RWPE1 (cell line): Measurements from ENCODE around the gene MICAL3.
"Not testable (repeated sequence)": the region's sequence is repeated elsewhere in the genome, so short reads cannot be mapped to it uniquely, and the experiment has no call there.

Source experiments
- CTCF ChIA-PET: fragments of 350-600 bp; sonication (Branson Sonifier 250); formaldehyde crosslinking; extraction: SDS; loops from one replicate; lab custom pipeline; 2021; lab: Yijun Ruan, JAX
- POLR2A ChIA-PET: fragments of 400-600 bp; formaldehyde crosslinking; extraction: SDS; loops from one replicate; lab custom pipeline; 2020; ENCODE audit warnings: antibody characterized with exemption; ENCODE audit not compliant: low non-redundant PET; lab: Yijun Ruan, JAX
- DNase-seq: peaks from one replicate; pipeline ENCODE4 v3.0.0; 2012; ENCODE audit warnings: low spot score
- H3K27ac ChIP-seq: fragments of 450-650 bp; 2 replicates; pipeline ENCODE4 v1.5.1; 2017
- TF ChIP-seq, protein P1 (sequence below): fragments of 450-650 bp; conservative IDR thresholded peaks from 2 replicates; pipeline ENCODE4 v1.5.1; 2017; ENCODE audit warnings: low read depth, mild to moderate bottlenecking

MICAL3 gene

DNA sequence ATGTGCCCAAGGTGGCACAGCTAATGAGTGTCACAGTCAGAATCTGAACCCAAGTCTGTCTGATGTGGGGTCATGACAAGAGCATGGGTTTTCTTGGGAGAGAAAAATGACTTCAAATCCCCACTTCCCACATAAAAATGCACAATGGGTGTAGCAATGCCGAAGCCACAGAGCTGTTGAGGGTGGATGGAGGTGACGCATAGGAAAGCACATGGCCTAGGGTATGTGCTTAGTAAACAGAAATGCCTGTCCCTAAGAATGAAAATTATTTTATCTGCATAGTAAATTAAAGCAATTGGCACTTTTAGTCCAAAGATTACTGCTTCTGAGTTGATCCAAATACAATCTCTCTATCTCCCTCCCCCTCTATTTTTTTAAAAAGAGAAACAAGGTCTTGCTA is 10.9 kb downstream of the MICAL3 start:
- no peak for DNase-seq
- H3K27ac ChIP-seq = no peak overlapping the region
- CTCF ChIA-PET = no interaction called here
- POLR2A ChIA-PET = no interaction called here
- TF ChIP-seq, protein P1, sequence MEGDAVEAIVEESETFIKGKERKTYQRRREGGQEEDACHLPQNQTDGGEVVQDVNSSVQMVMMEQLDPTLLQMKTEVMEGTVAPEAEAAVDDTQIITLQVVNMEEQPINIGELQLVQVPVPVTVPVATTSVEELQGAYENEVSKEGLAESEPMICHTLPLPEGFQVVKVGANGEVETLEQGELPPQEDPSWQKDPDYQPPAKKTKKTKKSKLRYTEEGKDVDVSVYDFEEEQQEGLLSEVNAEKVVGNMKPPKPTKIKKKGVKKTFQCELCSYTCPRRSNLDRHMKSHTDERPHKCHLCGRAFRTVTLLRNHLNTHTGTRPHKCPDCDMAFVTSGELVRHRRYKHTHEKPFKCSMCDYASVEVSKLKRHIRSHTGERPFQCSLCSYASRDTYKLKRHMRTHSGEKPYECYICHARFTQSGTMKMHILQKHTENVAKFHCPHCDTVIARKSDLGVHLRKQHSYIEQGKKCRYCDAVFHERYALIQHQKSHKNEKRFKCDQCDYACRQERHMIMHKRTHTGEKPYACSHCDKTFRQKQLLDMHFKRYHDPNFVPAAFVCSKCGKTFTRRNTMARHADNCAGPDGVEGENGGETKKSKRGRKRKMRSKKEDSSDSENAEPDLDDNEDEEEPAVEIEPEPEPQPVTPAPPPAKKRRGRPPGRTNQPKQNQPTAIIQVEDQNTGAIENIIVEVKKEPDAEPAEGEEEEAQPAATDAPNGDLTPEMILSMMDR = no peak

DNA sequence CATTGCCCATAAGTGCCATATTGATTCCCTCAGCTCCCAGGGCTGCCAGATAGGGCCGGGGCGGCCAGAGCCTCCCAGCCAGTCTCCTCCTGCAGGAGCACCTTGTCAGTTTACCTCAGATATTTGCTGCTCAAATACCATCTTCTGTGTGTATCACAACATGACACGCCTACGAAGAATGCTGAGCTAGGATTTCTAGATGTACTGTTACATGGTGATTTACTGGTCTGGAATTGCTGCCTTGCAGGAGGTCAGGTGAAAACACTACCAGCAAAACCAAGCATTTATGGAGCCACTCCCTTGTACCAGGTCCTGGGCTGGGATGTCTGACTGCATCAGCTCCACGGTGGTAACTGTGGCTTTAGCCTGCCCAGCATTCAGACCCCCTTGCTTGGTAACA is 11.8 kb downstream of the MICAL3 start:
- TF ChIP-seq, protein P1 = no peak
- DNase-seq = peak; percentile 28

DNA sequence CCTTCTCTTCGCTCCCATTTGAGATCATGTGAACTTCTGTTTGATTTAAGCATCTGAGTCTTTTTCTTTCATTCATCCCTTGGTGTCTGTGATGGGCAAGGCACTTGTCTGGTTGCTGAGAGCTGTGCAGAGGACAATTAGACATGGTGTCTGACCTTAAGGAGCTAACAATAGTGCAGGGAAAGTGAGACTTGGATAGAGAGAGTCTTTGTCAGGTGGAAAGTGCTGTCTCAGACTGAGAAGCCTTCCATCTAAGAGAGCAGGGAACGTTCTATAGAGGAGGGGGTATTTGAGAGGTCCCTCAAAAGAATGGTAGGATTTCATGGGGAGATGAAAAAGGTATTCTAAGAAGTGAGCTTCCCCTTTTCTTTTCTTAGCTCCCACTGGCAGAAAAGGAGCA is 14.1 kb downstream of the MICAL3 start:
- POLR2A ChIA-PET = no interaction called here
- TF ChIP-seq, protein P1 = no peak
- CTCF ChIA-PET = interaction anchor here (0.6 kb wide), 1 partner anchor 24 kb away, joined by 3 read pairs; no protein-coding TSS in a partner anchor
- DNase-seq = no peak
- no peak overlapping the region for H3K27ac ChIP-seq

More for the DNA sequence above, 11.8 kb downstream of the MICAL3 start:
- peak overlapping the region; percentile 47 for H3K27ac ChIP-seq
- ChIA-PET CTCF (no interaction called here), POLR2A (interaction anchor here (0.7 kb wide), 2 partner anchors 35 to 174 kb away, joined by 4 to 7 read pairs; no protein-coding TSS in a partner anchor)

DNA sequence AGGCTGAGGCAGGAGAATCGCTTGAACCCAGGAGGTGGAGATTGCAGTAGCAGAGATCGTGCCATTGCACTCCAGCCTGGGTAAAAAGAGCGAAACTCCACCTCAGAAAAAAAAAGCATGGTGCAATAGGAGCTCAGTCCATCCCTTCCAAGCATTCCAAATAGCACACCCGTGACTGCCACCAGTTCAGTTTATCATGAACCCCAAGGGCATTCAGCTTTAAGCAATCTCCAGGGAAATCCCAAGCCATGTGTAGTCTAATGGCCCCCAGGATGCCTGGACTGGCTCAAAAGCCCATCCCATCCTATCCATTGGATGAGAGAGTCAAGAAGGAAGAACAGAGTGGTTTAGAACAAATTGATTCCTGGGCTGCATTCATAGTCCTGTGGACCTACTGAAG is 16.2 kb downstream of the MICAL3 start:
- CTCF ChIA-PET = no interaction called here
- POLR2A ChIA-PET = no interaction called here
- no peak for DNase-seq

DNA sequence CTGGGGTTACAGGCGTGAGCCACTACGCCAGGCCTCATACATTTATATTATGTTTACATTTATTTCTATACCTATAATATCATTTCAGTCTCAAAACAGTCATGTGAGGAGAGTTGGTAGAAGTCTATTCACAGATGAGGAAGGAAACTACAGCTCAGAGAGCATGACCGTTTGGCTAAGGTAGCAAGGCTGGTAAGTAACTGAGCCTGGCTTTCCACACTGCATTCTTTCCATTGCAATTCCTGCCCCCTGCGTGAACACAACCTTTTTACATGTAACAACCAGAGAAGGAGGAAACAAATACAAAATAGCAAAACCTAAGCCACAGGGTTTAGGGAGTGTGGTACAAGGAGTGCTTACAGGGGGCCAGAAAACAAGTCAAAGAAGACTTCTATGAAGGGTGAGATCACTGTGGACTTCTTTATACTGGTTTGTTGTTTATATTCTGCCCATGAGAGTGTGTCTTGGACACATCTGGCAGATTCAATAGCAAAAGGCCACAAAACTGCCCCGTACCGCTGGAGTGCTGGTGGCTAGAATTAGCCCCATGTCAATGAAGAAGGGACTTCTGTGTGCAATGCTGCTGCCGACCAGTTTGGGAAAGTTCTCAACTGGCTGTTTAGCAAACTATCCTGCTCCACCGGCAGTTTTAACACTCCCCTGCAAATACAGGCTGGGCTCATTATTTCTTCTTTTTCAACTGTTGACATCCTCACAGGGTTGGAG is 19.0 kb downstream of the MICAL3 start:
- CTCF ChIA-PET = no interaction called here
- no peak overlapping the region for H3K27ac ChIP-seq
- POLR2A ChIA-PET = no interaction called here
- DNase-seq = no peak
- TF ChIP-seq, protein P1 = no peak

More for the DNA sequence above, 16.2 kb downstream of the MICAL3 start:
- no peak overlapping the region for H3K27ac ChIP-seq
- TF ChIP-seq, protein P1 = no peak

DNA sequence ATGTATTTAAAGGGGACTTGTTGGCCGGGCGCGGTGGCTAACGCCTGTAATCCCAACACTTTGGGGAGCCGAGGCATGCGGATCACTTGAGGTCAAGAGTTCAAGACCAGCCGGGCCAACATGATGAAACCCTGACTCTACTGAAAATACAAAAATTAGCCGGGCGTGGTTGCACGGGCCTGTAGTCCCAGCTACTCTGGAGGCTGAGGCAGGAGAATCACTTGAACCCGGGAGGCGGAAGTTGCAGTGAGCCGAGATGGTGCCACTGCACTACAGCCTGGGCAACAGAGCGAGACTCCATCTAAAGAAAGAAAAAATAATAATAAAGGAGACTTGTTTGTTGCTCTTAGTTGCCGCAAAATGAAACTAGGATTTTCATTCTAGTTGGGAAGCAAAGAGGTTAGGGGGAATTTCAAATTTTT is 22.5 kb downstream of the MICAL3 start:
- CTCF ChIA-PET = interaction anchor here (0.6 to 2.5 kb wide), 2 partner anchors 13 to 74 kb away, joined by 4 to 7 read pairs; no protein-coding TSS in a partner anchor
- POLR2A ChIA-PET, DNase-seq: not testable (repeated sequence)
- peak overlapping the region; percentile 93 for H3K27ac ChIP-seq
